ENCODE measurements around the gene ARL9. TPM values are rescaled to one million over a fixed set of nuclear protein-coding genes. Genes with fewer than 3 reads are reported as not detected.

Gene ARL9
- total RNA-seq, 3 donors from 2014 or later (not counting 1 experiment from before 2014, with no cell fraction given): 0.27 to 0.49 TPM; not detected in 1

DNA sequence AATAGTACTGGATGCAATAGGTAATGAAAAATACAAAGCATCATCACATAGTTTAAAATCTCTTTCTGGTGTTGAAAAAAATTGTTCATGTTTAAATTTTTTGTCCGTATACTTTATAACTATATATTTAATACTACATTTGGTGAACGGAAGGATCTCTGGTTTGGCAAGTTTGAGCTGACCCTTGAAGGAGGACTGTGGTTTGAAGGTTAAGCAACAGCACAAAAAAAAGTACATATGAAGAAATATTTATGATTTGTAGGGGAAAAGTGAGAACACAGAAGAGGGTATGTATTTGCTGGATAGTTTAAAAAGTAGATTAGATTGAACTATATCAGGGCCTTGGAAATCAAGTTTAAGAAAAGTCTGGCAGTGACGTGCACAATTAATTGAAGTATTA, 24.9 kb upstream of the ARL9 start:
- H3K36me3 ChIP-seq (ENCODE audit: control insufficient read depth, insufficient read depth, low read length): peaks cover 82% of the 10 kb centered on the region
- TF ChIP-seq, protein P1, sequence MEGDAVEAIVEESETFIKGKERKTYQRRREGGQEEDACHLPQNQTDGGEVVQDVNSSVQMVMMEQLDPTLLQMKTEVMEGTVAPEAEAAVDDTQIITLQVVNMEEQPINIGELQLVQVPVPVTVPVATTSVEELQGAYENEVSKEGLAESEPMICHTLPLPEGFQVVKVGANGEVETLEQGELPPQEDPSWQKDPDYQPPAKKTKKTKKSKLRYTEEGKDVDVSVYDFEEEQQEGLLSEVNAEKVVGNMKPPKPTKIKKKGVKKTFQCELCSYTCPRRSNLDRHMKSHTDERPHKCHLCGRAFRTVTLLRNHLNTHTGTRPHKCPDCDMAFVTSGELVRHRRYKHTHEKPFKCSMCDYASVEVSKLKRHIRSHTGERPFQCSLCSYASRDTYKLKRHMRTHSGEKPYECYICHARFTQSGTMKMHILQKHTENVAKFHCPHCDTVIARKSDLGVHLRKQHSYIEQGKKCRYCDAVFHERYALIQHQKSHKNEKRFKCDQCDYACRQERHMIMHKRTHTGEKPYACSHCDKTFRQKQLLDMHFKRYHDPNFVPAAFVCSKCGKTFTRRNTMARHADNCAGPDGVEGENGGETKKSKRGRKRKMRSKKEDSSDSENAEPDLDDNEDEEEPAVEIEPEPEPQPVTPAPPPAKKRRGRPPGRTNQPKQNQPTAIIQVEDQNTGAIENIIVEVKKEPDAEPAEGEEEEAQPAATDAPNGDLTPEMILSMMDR (IDR thresholded peaks at IDR 0.05): no peak
- Mint-ChIP-seq H3K27ac (no peak overlapping the region), H3K4me3 (no peak overlapping the region), H3K27me3 (ENCODE audit: low read depth in 2 of 2) (no peaks in the 10 kb centered on the region), H3K9me3 (no peaks in the 10 kb centered on the region), H3K4me1 (no peaks in the 10 kb centered on the region), H3K36me3 (peaks cover 20% of the 10 kb centered on the region)
- H3K4me1 ChIP-seq (ENCODE audit: control insufficient read depth, insufficient read depth, low read length): no peaks in the 10 kb centered on the region
- intact Hi-C loops (cut with micrococcal nuclease): no loop called here
- H3K9me3 ChIP-seq (ENCODE audit: control insufficient read depth, insufficient read depth, low read length): no peaks in the 10 kb centered on the region
- H3K27ac ChIP-seq (ENCODE audit: low read length): no peak overlapping the region
- 100% methylated on average over 2 of the region's 3 CpGs for WGBS (ENCODE audit: insufficient coverage)
- H3K4me3 ChIP-seq (ENCODE audit: low read length): no peak overlapping the region
- DNase-seq (no peak), ATAC-seq (no peak)
- no peaks in the 10 kb centered on the region for H3K27me3 ChIP-seq (ENCODE audit: control insufficient read depth, insufficient read depth, low read length)

DNA sequence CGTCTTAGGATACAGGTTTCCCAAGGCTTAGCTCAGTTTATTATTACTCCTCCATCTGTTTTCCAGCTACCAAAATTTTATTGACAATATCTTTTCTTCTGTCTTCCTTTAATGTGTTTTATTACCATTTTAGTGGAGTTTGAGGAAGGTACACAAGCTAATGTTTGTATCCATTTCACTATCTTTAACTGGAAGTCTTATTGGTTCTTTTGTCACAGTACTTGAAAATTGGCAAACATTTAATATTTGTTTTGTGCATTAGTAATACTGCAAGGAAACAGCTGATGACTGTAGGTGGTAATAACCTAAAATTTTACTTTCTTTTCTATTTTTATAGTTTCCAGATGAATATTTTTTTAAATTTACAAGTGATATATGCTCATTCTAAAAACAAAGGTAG, 9.3 kb upstream of the ARL9 start:
- Histone ChIP-seq H3K9me3 (ENCODE audit: control insufficient read depth, insufficient read depth, low read length) (no peaks in the 10 kb centered on the region), H3K27ac (ENCODE audit: low read length) (no peak overlapping the region), H3K36me3 (ENCODE audit: control insufficient read depth, insufficient read depth, low read length) (peaks cover 29% of the 10 kb centered on the region), H3K4me1 (ENCODE audit: control insufficient read depth, insufficient read depth, low read length) (no peaks in the 10 kb centered on the region), H3K4me3 (ENCODE audit: low read length) (no peak overlapping the region), H3K27me3 (ENCODE audit: control insufficient read depth, insufficient read depth, low read length) (no peaks in the 10 kb centered on the region)
- Mint-ChIP-seq H3K9me3 (no peaks in the 10 kb centered on the region), H3K4me3 (no peak overlapping the region), H3K36me3 (peaks cover 6% of the 10 kb centered on the region), H3K27me3 (ENCODE audit: low read depth in 2 of 2) (no peaks in the 10 kb centered on the region), H3K4me1 (no peaks in the 10 kb centered on the region), H3K27ac (no peak overlapping the region)
- WGBS (ENCODE audit: insufficient coverage): 93% methylated on average over 1 of the region's 1 CpG
- ATAC-seq: no peak
- TF ChIP-seq, protein P1 (IDR thresholded peaks at IDR 0.05): no peak
- intact Hi-C loops (cut with micrococcal nuclease): no loop called here
- DNase-seq: no peak

DNA sequence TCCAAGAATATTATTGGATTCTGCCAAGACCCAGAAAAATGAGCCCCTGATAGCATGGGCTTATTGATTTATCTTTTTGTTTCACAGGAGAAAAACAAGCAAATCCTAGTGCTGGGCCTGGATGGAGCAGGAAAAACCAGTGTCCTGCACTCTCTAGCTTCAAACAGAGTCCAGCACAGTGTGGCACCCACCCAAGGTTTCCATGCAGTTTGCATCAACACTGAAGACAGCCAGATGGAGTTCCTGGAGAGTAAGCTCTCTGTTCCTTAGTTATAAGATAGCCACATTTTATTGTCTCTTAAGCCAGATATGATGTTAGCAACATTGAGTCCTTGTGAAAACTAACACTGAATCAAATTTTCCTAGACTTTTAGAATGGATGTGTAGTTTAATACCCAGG, 5.5 kb downstream of the ARL9 start:
- Mint-ChIP-seq H3K27ac (no peak overlapping the region), H3K27me3 (ENCODE audit: low read depth in 2 of 2) (peaks cover 4 to 14% of the 10 kb centered on the region in 2 donors), H3K36me3 (no peaks in the 10 kb centered on the region), H3K9me3 (no peaks in the 10 kb centered on the region), H3K4me3 (no peak overlapping the region), H3K4me1 (peaks cover 9 to 12% of the 10 kb centered on the region in 2 donors)
- no peak for ATAC-seq
- Histone ChIP-seq H3K27ac (ENCODE audit: low read length) (no peak overlapping the region), H3K4me1 (ENCODE audit: control insufficient read depth, insufficient read depth, low read length) (peaks cover 6% of the 10 kb centered on the region), H3K36me3 (ENCODE audit: control insufficient read depth, insufficient read depth, low read length) (no peaks in the 10 kb centered on the region), H3K9me3 (ENCODE audit: control insufficient read depth, insufficient read depth, low read length) (no peaks in the 10 kb centered on the region), H3K4me3 (ENCODE audit: low read length) (no peak overlapping the region), H3K27me3 (ENCODE audit: control insufficient read depth, insufficient read depth, low read length) (peaks cover 5% of the 10 kb centered on the region)
- intact Hi-C loops (cut with micrococcal nuclease): no loop called here
- no peak for DNase-seq
- TF ChIP-seq, protein P1 (IDR thresholded peaks at IDR 0.05): no peak

DNA sequence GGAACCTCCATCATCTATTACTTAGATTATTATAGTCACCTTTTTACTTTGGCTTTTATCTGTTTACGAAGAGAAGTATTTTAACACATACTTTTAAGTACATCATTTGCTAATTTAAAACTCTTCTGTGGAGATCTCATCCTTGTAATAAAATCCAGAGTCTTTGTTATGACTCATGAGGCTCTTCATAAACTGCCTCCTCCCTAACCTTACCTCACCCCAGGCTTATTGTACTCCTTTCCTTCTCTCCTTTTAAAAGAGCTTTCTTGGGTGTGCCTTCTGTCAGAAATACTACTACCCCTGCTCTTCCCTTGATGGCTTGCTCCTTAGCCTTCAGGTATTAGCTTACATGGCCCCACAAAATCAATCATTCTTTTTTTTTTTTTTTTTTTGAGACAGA, 6.6 kb downstream of the ARL9 start:
- DNase-seq: no peak
- H3K4me3 Mint-ChIP-seq: no peak overlapping the region
- Histone ChIP-seq H3K36me3 (ENCODE audit: control insufficient read depth, insufficient read depth, low read length) (no peaks in the 10 kb centered on the region), H3K27ac (ENCODE audit: low read length) (no peak overlapping the region), H3K4me3 (ENCODE audit: low read length) (no peak overlapping the region), H3K4me1 (ENCODE audit: control insufficient read depth, insufficient read depth, low read length) (no peaks in the 10 kb centered on the region), H3K27me3 (ENCODE audit: control insufficient read depth, insufficient read depth, low read length) (no peaks in the 10 kb centered on the region), H3K9me3 (ENCODE audit: control insufficient read depth, insufficient read depth, low read length) (no peaks in the 10 kb centered on the region)
- H3K36me3 Mint-ChIP-seq: no peaks in the 10 kb centered on the region
- WGBS (ENCODE audit: insufficient coverage): 100% methylated on average over 1 of the region's 1 CpG
- no peak for ATAC-seq
- peaks cover 7 to 9% of the 10 kb centered on the region in 2 donors for H3K27me3 Mint-ChIP-seq (ENCODE audit: low read depth in 2 of 2)
- H3K4me1 Mint-ChIP-seq: peaks cover 5% of the 10 kb centered on the region in 2 donors
- H3K27ac Mint-ChIP-seq: no peak overlapping the region
- TF ChIP-seq, protein P1 (IDR thresholded peaks at IDR 0.05): no peak
- H3K9me3 Mint-ChIP-seq: no peaks in the 10 kb centered on the region
- intact Hi-C loops (cut with micrococcal nuclease): no loop called here
